Body of pancreas (tissue), 4 donors: ENCODE data around the gene TBC1D12. TPM values are rescaled to one million over a fixed set of nuclear protein-coding genes. Genes with fewer than 3 reads are reported as not detected.

Source experiments
- ATAC-seq: fragments of 150-250 bp; one replicate; pipeline ENCODE4 v1.9.1; 2016
- DNase-seq, 4 donors: peaks; one replicate each; pipeline ENCODE4 v3.0.0-alpha.2; 2019
- H3K27ac ChIP-seq, 4 donors: fragments of 200-600 bp; sonication (generic); 1 replicate in 3 of 4; 2 replicates in 1 of 4; pipeline versions ENCODE4 v1.5.1 to v1.6.1; 2016 to 2019; ENCODE audit warnings: mild to moderate bottlenecking in 1 of 4, mixed read lengths in 1 of 4, moderate library complexity in 1 of 4
- H3K27me3 ChIP-seq, 2 donors: fragments of 200-600 bp; sonication (generic); one replicate each; pipeline ENCODE4 v1.6.0; 2016; ENCODE audit warnings: mild to moderate bottlenecking in 1 of 2
- H3K36me3 ChIP-seq, 2 donors: fragments of 200-600 bp; sonication (generic); replicated peaks in 1 of 2; 2 replicates each; pipeline ENCODE4 v1.5.1; 2016; ENCODE audit warnings: low read depth in 2 of 2; ENCODE audit not compliant: insufficient read depth in 1 of 2
- H3K4me1 ChIP-seq: fragments of 200-600 bp; sonication (generic); one replicate; pipeline ENCODE4 v1.6.0; 2016
- H3K4me3 ChIP-seq, 2 donors: fragments of 200-600 bp; sonication (generic); 1 replicate in 1 of 2; 2 replicates in 1 of 2; pipeline ENCODE4 v1.5.1; 2016 to 2019
- H3K9me3 ChIP-seq, 3 donors: fragments of 200-600 bp; sonication (generic); 1 replicate in 2 of 3; 2 replicates in 1 of 3; pipeline ENCODE4 v1.5.1; 2016
- POLR2A ChIP-seq, 3 donors: fragments of 450-650 bp; IDR thresholded peaks; one replicate each; pipeline ENCODE4 v1.6.1; 2016; ENCODE audit warnings: antibody characterized with exemption in 3 of 3, mild to moderate bottlenecking in 2 of 3
- WGBS, 2 donors: methylation state at CpG; one replicate each; pipeline ENCODE4 v1.1.5; 2017; 5-methylcytosine and 5-hydroxymethylcytosine counted together
- intact Hi-C: fragments of 100-400 bp; cut with DNase I; formaldehyde crosslinking; loops from one replicate; pipeline ENCODE4 v1.15.1; 2023
- total RNA-seq, 2 donors: library from RNA; depleted of rRNA; stranded (reverse); fragments of >200 nt; gene quantifications; one replicate each; pipeline ENCODE4 v1.1.0, GENCODE V29; 2016
- TF ChIP-seq, protein P1 (sequence below), 7 experiments: fragments of 450-650 bp in 4 of 7; fragments of 200-600 bp in 3 of 7; sonication (generic) in 3 of 7; IDR thresholded peaks; one replicate each; pipeline ENCODE4 v1.5.1; 2016 to 2019; ENCODE audit warnings: antibody characterized with exemption in 7 of 7

The TBC1D12 gene
- total RNA-seq, 2 donors from 2014 or later, result 11.9 to 17.5 TPM

GRCh38 chr10:94361171-94361794 lies 41.1 kb upstream of the TBC1D12 start:
- H3K27ac ChIP-seq, result no peak overlapping the region
- H3K4me1 ChIP-seq, result peaks cover 11% of the 10 kb centered on the region
- DNase-seq (peak; percentile 51 to 68 (median 54)), ATAC-seq (no peak)
- 63% methylated on average over 4 of the region's 4 CpGs for WGBS, 2 donors
- no peaks in the 10 kb centered on the region for H3K27me3 ChIP-seq
- no peak for TF ChIP-seq POLR2A (IDR thresholded peaks at IDR 0.05)
- TF ChIP-seq, protein P1, sequence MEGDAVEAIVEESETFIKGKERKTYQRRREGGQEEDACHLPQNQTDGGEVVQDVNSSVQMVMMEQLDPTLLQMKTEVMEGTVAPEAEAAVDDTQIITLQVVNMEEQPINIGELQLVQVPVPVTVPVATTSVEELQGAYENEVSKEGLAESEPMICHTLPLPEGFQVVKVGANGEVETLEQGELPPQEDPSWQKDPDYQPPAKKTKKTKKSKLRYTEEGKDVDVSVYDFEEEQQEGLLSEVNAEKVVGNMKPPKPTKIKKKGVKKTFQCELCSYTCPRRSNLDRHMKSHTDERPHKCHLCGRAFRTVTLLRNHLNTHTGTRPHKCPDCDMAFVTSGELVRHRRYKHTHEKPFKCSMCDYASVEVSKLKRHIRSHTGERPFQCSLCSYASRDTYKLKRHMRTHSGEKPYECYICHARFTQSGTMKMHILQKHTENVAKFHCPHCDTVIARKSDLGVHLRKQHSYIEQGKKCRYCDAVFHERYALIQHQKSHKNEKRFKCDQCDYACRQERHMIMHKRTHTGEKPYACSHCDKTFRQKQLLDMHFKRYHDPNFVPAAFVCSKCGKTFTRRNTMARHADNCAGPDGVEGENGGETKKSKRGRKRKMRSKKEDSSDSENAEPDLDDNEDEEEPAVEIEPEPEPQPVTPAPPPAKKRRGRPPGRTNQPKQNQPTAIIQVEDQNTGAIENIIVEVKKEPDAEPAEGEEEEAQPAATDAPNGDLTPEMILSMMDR (IDR thresholded peaks at IDR 0.05), result no peak
- no peak overlapping the region for H3K4me3 ChIP-seq
- intact Hi-C loops, result loop anchor here (10.0 kb wide), 1 partner anchor 84 kb away; no protein-coding TSS in a partner anchor
- peaks cover 0 to 6% of the 10 kb centered on the region in 2 donors for H3K36me3 ChIP-seq
- no peaks in the 10 kb centered on the region for H3K9me3 ChIP-seq

DNA sequence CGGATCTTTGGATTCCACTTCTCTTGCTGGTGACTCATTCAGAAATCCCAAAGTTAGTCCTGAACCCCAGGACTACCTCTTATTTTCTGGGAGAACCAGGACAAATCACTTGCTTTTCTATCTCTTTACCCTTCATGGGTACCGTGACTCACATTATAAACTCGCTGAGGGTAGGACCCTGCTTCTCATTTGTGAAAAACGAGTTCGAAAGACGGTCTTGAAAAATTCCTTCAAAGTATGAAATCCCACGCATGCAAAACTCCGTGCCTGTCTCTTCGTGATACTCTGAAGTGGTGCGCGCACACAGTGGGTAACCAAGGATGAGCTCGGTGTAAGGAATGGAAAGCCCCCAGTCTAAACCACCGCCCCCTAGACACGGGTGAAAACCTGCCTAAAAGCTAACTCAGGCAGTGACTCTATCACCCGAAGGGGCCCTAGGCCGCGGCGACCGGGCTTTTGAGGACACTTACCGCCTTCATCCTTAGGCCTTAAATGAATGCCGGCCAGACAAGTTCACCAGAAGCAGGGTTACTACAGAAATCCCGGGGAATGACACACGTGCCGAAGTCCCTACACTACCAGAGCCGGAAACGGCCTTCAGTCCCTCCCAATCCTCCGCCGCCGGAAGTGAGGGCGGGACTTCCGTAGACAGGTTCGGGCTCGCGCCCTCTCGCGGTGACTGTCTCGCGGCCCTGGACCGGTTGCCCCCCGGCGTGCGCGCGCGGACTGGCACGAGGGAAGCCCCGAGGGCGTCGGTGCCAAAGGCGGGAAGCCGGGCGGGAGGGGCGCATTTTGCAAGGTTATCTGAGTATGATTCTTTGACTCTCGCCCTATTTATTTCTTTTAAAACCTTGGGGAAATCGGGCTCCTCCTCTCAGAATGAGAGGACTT lies 39.7 kb upstream of the TBC1D12 start, which contains the start of gene NOC3L:
Gene NOC3L (minus strand): TSS at position 580 of the 891 bp plus-strand sequence. CDS start 101 bp downstream, at position 479.
- H3K9me3 ChIP-seq, result no peaks in the 10 kb centered on the region

DNA sequence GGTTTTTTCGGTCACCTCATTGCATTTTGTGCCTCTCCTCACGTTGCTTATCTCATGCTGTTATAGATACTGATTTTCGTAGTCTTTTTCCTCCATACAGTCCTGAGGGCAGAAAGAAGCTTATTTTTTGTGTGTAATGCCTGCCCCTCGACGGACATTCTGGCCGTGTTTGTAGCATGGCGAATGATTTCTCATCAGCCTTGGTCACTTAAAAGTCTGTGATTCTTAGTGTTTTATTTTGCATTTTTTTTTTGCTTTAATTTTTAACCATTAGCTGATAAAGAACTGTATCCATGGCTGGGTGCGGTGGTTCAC lies 39.1 kb upstream of the TBC1D12 start:
- ATAC-seq, result peak; percentile 28
- no peaks in the 10 kb centered on the region for H3K9me3 ChIP-seq
- no peaks in the 10 kb centered on the region for H3K27me3 ChIP-seq
- peak overlapping the region; percentile 42 to 56 for H3K4me3 ChIP-seq
- peak overlapping the region in 3 of 4 donors; percentile 51 to 72 (median 70) for H3K27ac ChIP-seq
- TF ChIP-seq, protein P1 (IDR thresholded peaks at IDR 0.05), result no peak
- no peak for TF ChIP-seq POLR2A (IDR thresholded peaks at IDR 0.05)
- no peaks in the 10 kb centered on the region for H3K36me3 ChIP-seq
- intact Hi-C loops, result loop anchor here (10.0 kb wide), 1 partner anchor 82 kb away; no protein-coding TSS in a partner anchor
- no peak for DNase-seq
- peaks cover 11% of the 10 kb centered on the region for H3K4me1 ChIP-seq
- 27 to 31% methylated on average over 8 of the region's 8 CpGs for WGBS, 2 donors

More for the DNA sequence above, 39.7 kb upstream of the TBC1D12 start, which contains the start of gene NOC3L:
- Histone ChIP-seq H3K4me1 (peaks cover 11% of the 10 kb centered on the region), H3K27ac (peak within 1 kb of the TSS; percentile 51 to 72 (median 60)), H3K27me3 (no peaks in the 10 kb centered on the region), H3K36me3 (peaks cover 0 to 1% of the 10 kb centered on the region in 2 donors), H3K4me3 (peak within 1 kb of the TSS; percentile 42 to 56)
- intact Hi-C loops, result loop anchor here (10.0 kb wide), 1 partner anchor 82 kb away; no protein-coding TSS in a partner anchor
- WGBS, 2 donors, result 0% methylated on average over 27 to 55 of the region's 55 CpGs
- DNase-seq (peak; percentile 95 to 97 (median 96)), ATAC-seq (peak; percentile 100)
- peak in 2 of 3 donors; percentile 51 to 64 for TF ChIP-seq POLR2A (IDR thresholded peaks at IDR 0.05)
- TF ChIP-seq, protein P1 (IDR thresholded peaks at IDR 0.05), result peak; percentile 80 to 99 (median 85)

DNA sequence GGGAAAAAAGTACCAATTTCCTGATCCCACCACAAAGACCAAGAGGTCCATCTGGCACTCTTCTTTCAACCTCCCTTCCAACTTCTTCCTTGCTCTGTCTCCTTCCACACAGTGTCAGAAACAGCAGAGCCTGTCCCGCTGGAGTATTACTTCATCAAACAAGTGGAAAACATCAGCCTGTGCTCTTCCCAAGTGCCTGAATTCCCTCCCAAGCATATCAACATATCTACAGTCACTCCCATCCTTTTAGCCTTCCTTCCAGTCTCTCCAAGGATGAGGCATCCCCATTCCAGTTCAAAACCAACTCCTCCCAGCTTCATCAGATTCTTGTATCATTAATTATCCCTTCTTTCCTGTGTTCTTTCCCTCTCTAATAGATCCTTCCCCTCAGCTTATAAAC lies 37.9 kb upstream of the TBC1D12 start:
- Histone ChIP-seq H3K4me1 (peaks cover 11% of the 10 kb centered on the region), H3K9me3 (no peaks in the 10 kb centered on the region), H3K27ac (no peak overlapping the region), H3K36me3 (no peaks in the 10 kb centered on the region), H3K27me3 (no peaks in the 10 kb centered on the region), H3K4me3 (no peak overlapping the region)
- intact Hi-C loops, result loop anchor here (10.0 kb wide), 1 partner anchor 80 kb away; no protein-coding TSS in a partner anchor
- 67 to 76% methylated on average over 1 of the region's 1 CpG for WGBS, 2 donors
- no peak for TF ChIP-seq POLR2A (IDR thresholded peaks at IDR 0.05)
- TF ChIP-seq, protein P1 (IDR thresholded peaks at IDR 0.05), result no peak
- no peak for ATAC-seq
- no peak for DNase-seq
